ENCODE measurements around the gene NFS1. TPM values are rescaled to one million over a fixed set of nuclear protein-coding genes. Genes with fewer than 3 reads are reported as not detected.

Gene NFS1
- total and polyA plus RNA-seq, 2 of the 4 experiments (the other 2 are of a cell fraction) = 16.5 to 35.6 TPM

DNA sequence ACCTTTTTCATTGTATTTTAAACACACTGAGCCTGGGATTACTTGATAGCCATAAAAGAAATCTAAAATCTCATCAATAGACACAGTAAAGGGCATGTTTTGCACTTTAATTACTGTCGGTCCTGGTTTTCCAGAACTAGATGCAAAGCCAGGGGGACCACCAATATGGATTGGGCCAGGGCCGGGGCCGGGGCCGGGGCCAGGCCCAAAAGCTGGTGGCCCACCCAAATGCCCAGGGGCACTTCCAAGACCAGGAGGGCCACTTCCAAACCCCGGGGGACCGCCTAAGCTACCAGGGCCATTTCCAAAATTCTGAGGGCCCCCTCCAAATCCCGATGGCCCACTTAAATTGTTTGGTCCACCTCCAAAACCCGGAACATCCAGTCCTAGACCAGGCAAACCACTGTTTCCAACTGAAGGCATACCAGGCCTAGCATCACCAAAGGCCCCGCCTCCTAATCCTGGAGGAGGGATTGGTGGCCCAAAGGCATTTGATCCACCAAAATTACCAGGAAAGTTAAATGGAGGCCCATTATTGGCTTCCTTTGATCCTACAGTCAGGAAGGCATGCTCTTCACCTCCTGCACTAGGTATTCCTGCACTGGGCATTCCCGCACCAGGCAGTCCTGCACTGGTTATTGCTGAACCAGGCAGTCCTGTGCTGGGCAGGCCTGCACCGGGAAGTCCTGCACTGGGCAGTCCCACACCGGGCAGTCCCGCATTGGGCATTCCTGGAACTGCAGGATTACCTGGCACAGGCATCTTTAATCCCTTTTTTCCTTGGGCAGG lies 46.3 kb downstream of the NFS1 start:
- Histone ChIP-seq H3K14ac (replicated peaks; ENCODE audit: low read depth, low read length) (no peak overlapping the region), H3K4me3 (ENCODE audit: insufficient read depth, low read depth, low read length) (no peak overlapping the region), H3K4ac (ENCODE audit: low read depth, low read length) (no peak overlapping the region), H3K27me3 (ENCODE audit: control insufficient read depth, insufficient read depth, low read length) (no peaks in the 10 kb centered on the region), H3K23ac (ENCODE audit: low read depth, low read length) (no peak overlapping the region), H3K4me2 (ENCODE audit: low read depth, low read length) (no peak overlapping the region), H4K91ac (ENCODE audit: insufficient read depth, low read depth, low read length) (no peak overlapping the region), H4K8ac (ENCODE audit: low read depth in 2 of 2, low read length in 2 of 2) (no peak overlapping the region), H3K18ac (ENCODE audit: low read depth, low read length) (no peak overlapping the region), H3K9me3 (ENCODE audit: control insufficient read depth, insufficient read depth, low read length) (no peaks in the 10 kb centered on the region), H3K27ac (ENCODE audit: insufficient read depth, low read length) (no peak overlapping the region), H3K9ac (ENCODE audit: low read depth, low read length) (no peak overlapping the region), H3K56ac (ENCODE audit: extremely low read depth, insufficient read depth, low read length) (no peak overlapping the region), H2AK9ac (replicated peaks; ENCODE audit: low read depth, low read length, poor library complexity) (no peak overlapping the region), H4K5ac (ENCODE audit: low read depth, low read length) (no peak overlapping the region), H3K9me1 (ENCODE audit: insufficient read depth, low read length) (peaks cover 16% of the 10 kb centered on the region), H3K4me1 (ENCODE audit: control insufficient read depth, insufficient read depth, low read length) (peaks cover 9% of the 10 kb centered on the region), H3K36me3 (ENCODE audit: control insufficient read depth, insufficient read depth, low read length) (peaks cover 23% of the 10 kb centered on the region), H2BK20ac (ENCODE audit: low read depth, low read length) (no peak overlapping the region), H2AFZ (replicated peaks; ENCODE audit: low read length, poor library complexity) (no peak overlapping the region), H2BK120ac (ENCODE audit: low read depth, low read length) (no peak overlapping the region), H2AK5ac (ENCODE audit: low read depth, low read length) (no peak overlapping the region), H3K79me1 (ENCODE audit: low read depth in 1 of 2, low read length in 2 of 2) (peaks cover 25 to 78% of the 10 kb centered on the region in 2 experiments), H2BK5ac (ENCODE audit: low read depth, low read length, poor library complexity, severe bottlenecking) (no peak overlapping the region), H2BK15ac (ENCODE audit: low read depth, low read length) (no peak overlapping the region), H4K20me1 (ENCODE audit: insufficient read depth, low read length) (peaks cover 91% of the 10 kb centered on the region)
- no TSS peak for BruUV-seq (replicated peaks)
- dilution Hi-C loops (cut with HindIII; ENCODE audit: low sequenced_read_pairs, unreplicated experiment) (no loop called here), in situ Hi-C loops (cut with MboI; ENCODE audit: low sequenced_read_pairs) (no loop called here), intact Hi-C loops (cut with micrococcal nuclease) (loop anchor here (1.0 kb wide), 1 partner anchor 15 kb away; no protein-coding TSS in a partner anchor)
- ChIA-PET POLR2A (ENCODE audit: unreplicated experiment) (no interaction called here), CTCF (no interaction called here)
- ATAC-seq (ENCODE audit: low read depth) (no peak), DNase-seq (no peak)
- WGBS, 2 experiments (ENCODE audit: extremely low coverage in 2 of 2, insufficient read length in 1 of 2) = 100% methylated on average over 1 of the region's 13 CpGs; no CpG with 5 or more reads in 1 of the 2 experiments
- no peak for TF ChIP-seq RFX5 (IDR thresholded peaks at IDR 0.05; ENCODE audit: low read depth, low read length)
- TF ChIP-seq SMC3 (IDR thresholded peaks at IDR 0.05; ENCODE audit: low read depth, low read length) = no peak
- no peak for TF ChIP-seq CHD1 (IDR thresholded peaks at IDR 0.05; ENCODE audit: low read depth, low read length)
- no peak for TF ChIP-seq POLR2A (IDR thresholded peaks at IDR 0.05; ENCODE audit: low read depth, low read length)
- no peak for TF ChIP-seq RAD21 (IDR thresholded peaks at IDR 0.05; ENCODE audit: low read length)
- no peak for TF ChIP-seq NFE2L2 (IDR thresholded peaks at IDR 0.05; ENCODE audit: low read depth, low read length)
- no peak for TF ChIP-seq CEBPB (IDR thresholded peaks at IDR 0.05; ENCODE audit: low read depth, low read length)
- no peak for TF ChIP-seq MXI1 (IDR thresholded peaks at IDR 0.05; ENCODE audit: borderline replicate concordance, low read depth, low read length)
- TF ChIP-seq RCOR1 (IDR thresholded peaks at IDR 0.05; ENCODE audit: insufficient replicate concordance, low read length) = no peak
- no peak for TF ChIP-seq MAZ (IDR thresholded peaks at IDR 0.05; ENCODE audit: borderline replicate concordance, low read depth, low read length)
- TF ChIP-seq, protein P1, sequence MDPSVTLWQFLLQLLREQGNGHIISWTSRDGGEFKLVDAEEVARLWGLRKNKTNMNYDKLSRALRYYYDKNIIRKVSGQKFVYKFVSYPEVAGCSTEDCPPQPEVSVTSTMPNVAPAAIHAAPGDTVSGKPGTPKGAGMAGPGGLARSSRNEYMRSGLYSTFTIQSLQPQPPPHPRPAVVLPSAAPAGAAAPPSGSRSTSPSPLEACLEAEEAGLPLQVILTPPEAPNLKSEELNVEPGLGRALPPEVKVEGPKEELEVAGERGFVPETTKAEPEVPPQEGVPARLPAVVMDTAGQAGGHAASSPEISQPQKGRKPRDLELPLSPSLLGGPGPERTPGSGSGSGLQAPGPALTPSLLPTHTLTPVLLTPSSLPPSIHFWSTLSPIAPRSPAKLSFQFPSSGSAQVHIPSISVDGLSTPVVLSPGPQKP (IDR thresholded peaks at IDR 0.05; ENCODE audit: borderline replicate concordance, low read depth, low read length) = no peak
- TF ChIP-seq, protein P2, sequence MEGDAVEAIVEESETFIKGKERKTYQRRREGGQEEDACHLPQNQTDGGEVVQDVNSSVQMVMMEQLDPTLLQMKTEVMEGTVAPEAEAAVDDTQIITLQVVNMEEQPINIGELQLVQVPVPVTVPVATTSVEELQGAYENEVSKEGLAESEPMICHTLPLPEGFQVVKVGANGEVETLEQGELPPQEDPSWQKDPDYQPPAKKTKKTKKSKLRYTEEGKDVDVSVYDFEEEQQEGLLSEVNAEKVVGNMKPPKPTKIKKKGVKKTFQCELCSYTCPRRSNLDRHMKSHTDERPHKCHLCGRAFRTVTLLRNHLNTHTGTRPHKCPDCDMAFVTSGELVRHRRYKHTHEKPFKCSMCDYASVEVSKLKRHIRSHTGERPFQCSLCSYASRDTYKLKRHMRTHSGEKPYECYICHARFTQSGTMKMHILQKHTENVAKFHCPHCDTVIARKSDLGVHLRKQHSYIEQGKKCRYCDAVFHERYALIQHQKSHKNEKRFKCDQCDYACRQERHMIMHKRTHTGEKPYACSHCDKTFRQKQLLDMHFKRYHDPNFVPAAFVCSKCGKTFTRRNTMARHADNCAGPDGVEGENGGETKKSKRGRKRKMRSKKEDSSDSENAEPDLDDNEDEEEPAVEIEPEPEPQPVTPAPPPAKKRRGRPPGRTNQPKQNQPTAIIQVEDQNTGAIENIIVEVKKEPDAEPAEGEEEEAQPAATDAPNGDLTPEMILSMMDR (conservative IDR thresholded peaks at IDR 0.05; ENCODE audit: low read depth, low read length) = no peak
- TF ChIP-seq, protein P3, sequence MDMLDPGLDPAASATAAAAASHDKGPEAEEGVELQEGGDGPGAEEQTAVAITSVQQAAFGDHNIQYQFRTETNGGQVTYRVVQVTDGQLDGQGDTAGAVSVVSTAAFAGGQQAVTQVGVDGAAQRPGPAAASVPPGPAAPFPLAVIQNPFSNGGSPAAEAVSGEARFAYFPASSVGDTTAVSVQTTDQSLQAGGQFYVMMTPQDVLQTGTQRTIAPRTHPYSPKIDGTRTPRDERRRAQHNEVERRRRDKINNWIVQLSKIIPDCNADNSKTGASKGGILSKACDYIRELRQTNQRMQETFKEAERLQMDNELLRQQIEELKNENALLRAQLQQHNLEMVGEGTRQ (IDR thresholded peaks at IDR 0.05; ENCODE audit: low read depth, low read length) = no peak
- no peak for TF ChIP-seq MAFK (IDR thresholded peaks at IDR 0.05; ENCODE audit: low read depth, low read length)
- TF ChIP-seq FOS (IDR thresholded peaks at IDR 0.05; ENCODE audit: low read depth, low read length) = no peak
